NCI-H524 treated with DMSO at 0.1 percent for 48 hours (cell line): ENCODE data around the gene RCAN2.

ENCODE experiments used
- DNase-seq: peaks from one replicate; lab custom pipeline; 2025; lab: John Stamatoyannopoulos, UW

The RCAN2 gene

GRCh38 chr6:46381579-46381978 is 109.7 kb downstream of the RCAN2 start:
- no peak for DNase-seq

DNA sequence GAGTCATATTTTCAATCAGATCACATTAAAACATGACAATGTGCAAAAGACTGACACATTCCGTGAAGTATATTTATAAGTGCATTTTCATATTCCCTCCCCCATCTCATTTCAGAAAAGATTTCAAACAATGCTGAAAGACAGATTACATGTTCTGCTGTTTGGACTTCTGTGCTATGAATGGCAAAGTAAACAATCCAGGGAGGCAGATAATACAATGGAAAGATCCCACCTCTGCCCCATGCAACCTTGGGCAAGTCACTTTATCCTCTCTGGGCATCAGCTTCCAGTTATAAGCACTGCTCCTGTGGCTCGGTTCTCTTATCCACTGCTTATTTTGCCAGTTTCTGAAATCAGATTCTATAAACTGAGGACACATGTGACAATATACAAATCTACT is 110.2 kb downstream of the RCAN2 start:
- no peak for DNase-seq

DNA sequence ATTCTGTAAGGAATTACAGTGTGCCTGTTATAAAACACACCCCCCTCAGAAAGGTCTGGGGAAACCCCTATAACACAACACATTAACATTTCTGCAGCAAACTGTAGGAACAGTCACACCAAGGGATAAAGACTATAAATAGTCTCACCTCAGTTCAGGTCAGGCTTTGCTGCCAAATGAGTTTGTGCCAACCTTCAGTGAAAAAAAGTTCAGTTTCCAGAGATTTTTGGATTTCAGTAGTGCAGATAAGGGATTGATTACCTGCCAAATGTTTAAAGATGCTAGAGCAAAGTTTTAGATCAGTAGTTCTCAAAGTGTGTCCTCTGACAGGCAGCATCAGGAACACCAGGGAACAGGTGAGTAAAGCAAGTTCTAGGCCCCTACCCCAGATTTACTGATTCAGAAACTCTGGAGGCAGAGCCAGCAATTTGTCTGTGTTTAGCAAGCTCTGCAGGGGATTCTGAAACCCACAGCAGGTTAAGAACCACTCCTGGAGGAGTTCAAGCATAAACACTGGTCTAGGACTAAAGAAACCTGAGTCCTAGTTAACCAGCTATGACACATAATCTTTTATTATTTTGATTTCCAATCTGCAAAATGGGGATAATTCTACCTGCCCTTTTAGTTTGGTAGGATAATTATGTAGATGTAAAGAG is 111.0 kb downstream of the RCAN2 start:
- no peak for DNase-seq

- no peak for DNase-seq
These were observed 112.3 kb downstream of the RCAN2 start for GRCh38 chr6:46378882-46379416.

DNA sequence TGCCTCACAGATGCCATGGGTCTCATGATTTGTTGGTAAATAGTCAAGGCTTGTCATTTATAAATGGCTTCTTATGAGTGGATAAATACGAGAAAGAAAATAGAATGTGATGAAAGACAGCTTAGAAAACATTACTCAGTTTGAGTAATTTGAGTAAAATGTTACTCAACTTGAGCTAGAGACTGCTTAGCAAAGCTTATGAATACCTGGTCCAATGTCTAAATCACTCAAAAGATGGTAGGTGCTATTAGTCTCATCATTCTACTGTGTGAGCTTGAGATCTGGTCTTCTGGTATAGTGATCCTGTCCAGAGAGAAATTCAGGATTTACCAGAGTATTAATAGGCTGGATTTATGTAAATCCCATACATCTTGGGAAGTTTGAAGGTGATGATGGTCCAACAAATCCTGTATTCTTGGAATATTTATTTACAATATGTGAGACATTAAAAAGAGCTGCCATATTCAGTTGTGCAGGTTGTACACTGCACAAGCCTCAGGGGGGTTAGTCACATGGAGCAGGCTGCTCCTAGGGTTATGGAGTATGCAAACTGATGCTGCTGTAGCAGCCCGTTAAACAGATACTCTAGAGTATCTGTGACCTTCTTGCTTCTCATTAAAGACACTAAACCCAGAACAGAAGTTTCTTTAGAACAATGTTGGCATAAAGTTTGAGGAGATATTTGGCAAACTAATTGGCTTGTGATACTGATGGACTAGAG is 112.9 kb downstream of the RCAN2 start:
- no peak for DNase-seq

DNA sequence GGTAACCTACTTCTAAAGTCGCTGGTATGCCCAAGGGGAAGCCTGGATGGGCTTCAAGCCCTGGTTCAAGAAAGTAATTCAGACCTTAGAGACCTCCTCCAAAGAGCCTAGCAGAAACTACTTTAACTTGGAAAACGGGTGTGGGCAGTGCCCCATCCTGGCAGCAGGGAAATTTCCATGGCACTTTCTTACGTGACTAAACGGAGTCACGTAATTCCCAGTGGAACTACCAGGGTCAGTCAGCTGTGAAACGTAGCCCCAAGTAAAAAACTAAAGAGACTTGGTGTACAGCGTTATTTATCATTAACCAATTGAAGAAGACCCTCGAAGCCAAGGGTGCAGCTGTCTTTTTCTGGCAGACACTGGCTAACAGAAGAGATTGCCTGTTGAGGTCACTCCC is 114.0 kb downstream of the RCAN2 start:
- no peak for DNase-seq

GRCh38 chr6:46376562-46377061 is 114.6 kb downstream of the RCAN2 start:
- no peak for DNase-seq

DNA sequence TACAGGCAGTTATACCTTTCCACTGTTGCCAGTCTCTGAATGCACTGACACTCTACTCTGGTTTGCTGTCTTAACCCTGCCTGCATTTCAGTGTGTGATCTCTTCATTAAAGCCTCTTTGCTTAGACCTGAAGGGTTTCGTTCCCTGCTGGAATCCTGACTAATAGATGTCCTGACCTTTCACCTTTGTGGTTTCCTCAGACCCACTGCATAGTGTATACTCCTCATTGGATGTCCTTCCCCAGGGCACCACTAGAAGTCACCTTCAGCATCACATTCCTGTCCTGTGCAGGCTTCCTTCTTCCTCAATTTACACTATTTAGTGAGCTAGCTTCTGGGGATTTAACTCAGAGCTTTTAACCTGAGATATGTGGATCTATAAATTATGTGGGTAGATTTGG is 120.6 kb downstream of the RCAN2 start:
- DNase-seq = no peak

DNA sequence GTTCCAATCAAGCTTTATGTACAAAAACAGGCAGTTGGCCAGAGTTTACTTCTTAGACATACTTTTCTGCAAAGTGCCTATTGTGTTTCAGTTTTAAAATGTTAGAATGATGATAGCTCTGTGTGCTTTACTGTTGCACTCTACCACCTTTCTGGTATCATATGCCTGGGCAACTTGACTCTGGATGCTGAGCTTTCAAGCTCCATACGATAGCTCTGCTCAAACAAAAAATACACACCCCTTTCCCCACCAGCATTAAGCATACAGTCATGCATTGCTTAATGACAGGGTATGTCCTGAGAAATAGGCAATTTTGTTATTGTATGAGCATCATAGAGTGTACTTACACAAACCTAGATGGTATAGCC is 123.1 kb downstream of the RCAN2 start:
- no peak for DNase-seq

- no peak for DNase-seq
These were observed 123.7 kb downstream of the RCAN2 start for GRCh38 chr6:46367354-46368168.

DNA sequence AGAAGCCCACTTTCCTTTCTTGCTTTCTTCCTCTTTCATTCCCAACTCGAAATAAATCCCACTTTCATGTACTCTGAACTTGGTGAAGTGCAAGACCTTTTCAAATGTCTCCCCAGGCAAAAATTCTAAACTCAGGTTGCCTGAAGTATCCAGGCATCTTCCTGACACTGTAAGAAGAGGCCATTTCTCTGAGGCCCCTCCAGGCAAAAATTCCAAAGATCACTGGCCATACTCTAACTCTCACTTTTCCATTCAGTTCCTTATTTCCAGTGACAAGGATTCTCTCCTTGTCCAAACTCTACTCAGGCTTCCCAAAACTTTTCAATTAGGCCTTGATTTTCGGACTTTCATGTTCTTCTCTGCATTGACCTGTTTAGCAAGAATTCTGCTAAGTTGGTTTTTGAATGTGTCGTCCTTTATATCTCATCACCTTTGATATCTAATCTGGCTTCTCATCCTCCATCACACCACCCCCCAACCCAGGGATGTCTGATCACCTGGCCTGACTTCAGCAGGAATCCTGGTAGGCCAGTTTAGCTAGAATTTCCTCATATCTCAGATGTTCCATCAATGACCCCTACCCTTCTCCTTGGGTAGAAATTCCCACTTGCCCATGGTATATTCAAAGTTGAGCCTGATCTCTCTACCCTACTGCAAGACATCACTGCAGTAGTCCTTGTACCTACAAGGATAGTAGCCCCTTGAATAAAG is 124.9 kb downstream of the RCAN2 start:
- no peak for DNase-seq

- DNase-seq = no peak
These were observed 133.7 kb downstream of the RCAN2 start for GRCh38 chr6:46357591-46357990.

- no peak for DNase-seq
These were observed 134.7 kb downstream of the RCAN2 start for GRCh38 chr6:46356543-46356942.

- no peak for DNase-seq
These were observed 137.7 kb downstream of the RCAN2 start for GRCh38 chr6:46353528-46353927.

- no peak for DNase-seq
These were observed 138.5 kb downstream of the RCAN2 start for GRCh38 chr6:46352541-46353268.

GRCh38 chr6:46350714-46351113 is 140.5 kb downstream of the RCAN2 start:
- DNase-seq = no peak

DNA sequence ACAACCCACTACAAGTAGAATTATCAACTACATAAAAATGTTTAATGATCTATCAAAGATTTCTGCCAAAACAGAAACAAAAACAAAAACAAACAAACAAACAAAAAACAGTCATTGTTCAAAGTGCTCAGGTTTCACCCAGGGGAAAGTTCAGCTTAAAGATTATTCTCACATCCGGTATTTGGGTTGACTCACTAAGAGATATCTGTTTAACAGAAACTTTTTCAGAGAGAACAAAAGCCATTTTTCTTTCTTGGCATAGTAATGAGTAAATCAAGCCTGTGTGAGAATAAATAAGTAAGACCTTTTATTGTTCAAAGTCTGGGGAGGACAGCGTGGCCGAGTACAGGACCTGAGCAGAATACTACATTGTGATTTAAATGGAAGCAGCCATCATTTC is 143.6 kb downstream of the RCAN2 start:
- no peak for DNase-seq

- DNase-seq = no peak
These were observed 151.0 kb downstream of the RCAN2 start for GRCh38 chr6:46340246-46340645.

DNA sequence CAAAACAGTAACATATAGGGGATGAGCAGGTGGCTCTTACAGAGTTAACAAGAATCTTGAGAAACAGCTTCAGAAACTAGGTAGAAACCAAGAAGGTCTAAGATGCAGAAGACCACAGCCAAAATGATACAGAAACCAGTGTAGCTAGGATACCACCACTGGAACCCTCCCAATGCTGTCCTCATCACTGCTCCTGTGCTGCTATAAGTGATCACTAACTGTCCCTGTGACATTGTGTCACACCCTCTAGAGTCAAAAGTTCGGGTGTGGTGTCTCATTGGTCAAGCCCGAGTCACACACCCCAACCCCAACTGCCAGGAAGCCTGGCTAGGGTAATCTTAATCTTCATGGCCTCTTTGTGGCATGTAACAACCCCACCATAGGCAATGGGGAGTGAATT is 153.1 kb downstream of the RCAN2 start:
- DNase-seq = no peak

GRCh38 chr6:46334442-46334841 is 156.8 kb downstream of the RCAN2 start:
- DNase-seq = no peak

DNA sequence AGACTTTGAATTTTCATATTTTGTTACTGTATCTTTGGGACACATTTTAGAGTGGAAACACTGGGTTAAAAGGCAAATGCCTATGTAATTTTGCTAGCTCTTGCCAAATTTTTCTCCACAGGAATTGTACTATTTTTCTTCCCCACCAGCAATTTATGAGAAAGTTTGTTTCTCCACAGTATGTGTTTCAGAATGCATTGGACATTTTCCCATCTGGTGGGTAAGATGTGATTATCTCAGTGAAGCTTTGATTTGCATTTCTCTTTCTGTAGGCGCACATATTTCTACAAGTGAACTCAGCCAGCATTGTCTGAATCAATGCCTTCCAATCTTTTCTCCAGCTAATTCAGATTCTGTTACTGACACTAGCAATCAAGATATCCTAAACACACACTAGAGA is 157.8 kb downstream of the RCAN2 start:
- no peak for DNase-seq
